Vagina (tissue), 2 donors: ENCODE results near the gene TWF1.
A peak's percentile ranks its signal among the peaks of the same experiment; 100 is the strongest.

ENCODE experiments used
- CTCF ChIP-seq, 3 experiments: fragments of 450-650 bp in 2 of 3; fragments of 200-600 bp in 1 of 3; sonication (generic) in 1 of 3; IDR thresholded peaks; one replicate each; pipeline ENCODE4 v1.5.1; 2017 to 2019; ENCODE audit warnings: antibody characterized with exemption in 3 of 3, mild to moderate bottlenecking in 2 of 3, moderate library complexity in 2 of 3
- POLR2A ChIP-seq, 2 donors: fragments of 450-650 bp; IDR thresholded peaks; one replicate each; pipeline ENCODE4 v1.6.1; 2017; ENCODE audit warnings: antibody characterized with exemption in 2 of 2, mild to moderate bottlenecking in 2 of 2, moderate library complexity in 2 of 2

- TF ChIP-seq CTCF (IDR thresholded peaks at IDR 0.05), result peak in 2 of 3 experiments; percentile 17 to 20
- peak in 1 of 2 donors; percentile 43 for TF ChIP-seq POLR2A (IDR thresholded peaks at IDR 0.05)
Measured at GRCh38 chr12:43805860-43806736, at the start of gene TWF1.
